Duodenal mucosa (tissue), 2 donors: ENCODE data around the gene MMP12.
"Not testable (repeated sequence)": the region's sequence is repeated elsewhere in the genome, so short reads cannot be mapped to it uniquely, and the experiment has no call there.

Source experiments
- H3K27ac ChIP-seq: one replicate; pipeline ENCODE4 v1.7.0; 2013; ENCODE audit warnings: low read depth, low read length
- H3K27me3 ChIP-seq, 2 donors: one replicate each; pipeline ENCODE4 v1.7.0; 2013; ENCODE audit warnings: low read length in 2 of 2, control low read depth in 1 of 2; ENCODE audit not compliant: insufficient read depth in 2 of 2, control insufficient read depth in 1 of 2
- H3K36me3 ChIP-seq, 2 donors: one replicate each; pipeline ENCODE4 v1.7.0; 2013; ENCODE audit warnings: low read length in 2 of 2, control low read depth in 1 of 2; ENCODE audit not compliant: insufficient read depth in 2 of 2, control insufficient read depth in 1 of 2
- H3K4me1 ChIP-seq, 2 donors: one replicate each; pipeline ENCODE4 v1.7.0; 2013; ENCODE audit warnings: low read length in 2 of 2, control low read depth in 1 of 2; ENCODE audit not compliant: insufficient read depth in 2 of 2, control insufficient read depth in 1 of 2
- H3K4me3 ChIP-seq, 2 donors: one replicate each; pipeline ENCODE4 v1.7.0; 2013; ENCODE audit warnings: low read length in 2 of 2, low read depth in 1 of 2
- H3K9ac ChIP-seq, 2 donors: one replicate each; pipeline ENCODE4 v1.7.0; 2013; ENCODE audit warnings: low read length in 2 of 2, low read depth in 1 of 2
- H3K9me3 ChIP-seq, 2 donors: one replicate each; pipeline ENCODE4 v1.7.0; 2013; ENCODE audit warnings: low read length in 2 of 2, control low read depth in 1 of 2; ENCODE audit not compliant: control insufficient read depth in 1 of 2

The MMP12 gene

DNA sequence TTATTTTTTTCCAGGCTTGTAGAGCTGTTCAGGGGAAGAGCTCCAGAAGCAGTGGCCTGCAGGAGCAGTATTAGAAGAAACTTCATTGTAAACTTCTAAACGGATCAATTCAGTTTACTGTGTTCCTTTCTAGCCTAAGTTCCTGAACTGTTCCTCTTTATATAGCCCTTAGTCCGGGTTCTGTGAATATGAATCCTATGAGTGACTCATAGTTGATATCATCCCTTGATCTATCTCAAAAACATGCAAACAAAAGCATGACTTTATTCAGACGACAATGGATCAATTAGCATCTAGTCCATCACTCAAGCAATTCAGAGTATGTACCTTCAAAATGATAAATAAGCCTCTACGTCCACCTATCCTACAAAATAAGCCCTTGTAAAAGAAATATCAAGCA, at the start of gene MMP12:
TSS of gene MMP12 (minus strand) at position 131 of the 400 bp plus-strand sequence. CDS start at position 86, 45 bp downstream.
- H3K9me3 ChIP-seq = no peaks in the 10 kb centered on the region

DNA sequence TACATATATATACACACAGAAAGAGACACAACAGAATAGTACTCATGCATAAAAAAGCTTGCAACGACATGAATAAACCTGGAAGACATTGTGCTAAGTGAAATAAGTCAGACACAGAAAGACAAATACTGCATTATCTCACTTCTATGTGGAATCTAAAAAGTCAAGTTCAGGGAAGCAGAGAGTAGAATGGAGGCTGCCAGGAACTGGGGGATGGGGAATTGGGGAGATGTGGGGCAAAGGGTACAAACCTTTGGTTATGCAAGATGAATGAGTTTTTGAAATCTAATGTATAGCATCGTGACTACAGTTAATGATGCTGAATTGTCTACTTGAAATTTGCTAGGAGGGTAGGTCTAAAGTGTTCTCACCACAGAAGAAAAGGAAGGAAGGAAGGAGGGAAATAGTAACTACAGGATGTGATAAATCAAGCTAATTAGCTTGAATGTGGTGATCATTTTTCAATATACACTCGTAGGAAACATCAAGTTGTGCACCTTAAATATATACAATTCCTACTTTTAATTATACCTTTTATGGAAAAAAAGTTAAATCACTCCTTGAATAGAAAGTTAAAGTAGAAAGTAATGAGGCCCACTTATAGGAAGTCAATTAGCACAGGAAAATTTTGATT, 46.9 kb upstream of the MMP12 start:
- Histone ChIP-seq H3K4me1 (peaks cover 18 to 24% of the 10 kb centered on the region in 2 donors), H3K9me3 (no peaks in the 10 kb centered on the region), H3K4me3 (no peak overlapping the region), H3K27me3 (no peaks in the 10 kb centered on the region), H3K36me3 (no peaks in the 10 kb centered on the region), H3K27ac (no peak overlapping the region), H3K9ac (no peak overlapping the region)

More for the DNA sequence above, at the start of gene MMP12:
- no peaks in the 10 kb centered on the region for H3K4me1 ChIP-seq
- no peak within 1 kb of the TSS for H3K4me3 ChIP-seq
- no peak within 1 kb of the TSS for H3K9ac ChIP-seq
- H3K27ac ChIP-seq = no peak within 1 kb of the TSS
- no peaks in the 10 kb centered on the region for H3K27me3 ChIP-seq
- H3K36me3 ChIP-seq = no peaks in the 10 kb centered on the region

DNA sequence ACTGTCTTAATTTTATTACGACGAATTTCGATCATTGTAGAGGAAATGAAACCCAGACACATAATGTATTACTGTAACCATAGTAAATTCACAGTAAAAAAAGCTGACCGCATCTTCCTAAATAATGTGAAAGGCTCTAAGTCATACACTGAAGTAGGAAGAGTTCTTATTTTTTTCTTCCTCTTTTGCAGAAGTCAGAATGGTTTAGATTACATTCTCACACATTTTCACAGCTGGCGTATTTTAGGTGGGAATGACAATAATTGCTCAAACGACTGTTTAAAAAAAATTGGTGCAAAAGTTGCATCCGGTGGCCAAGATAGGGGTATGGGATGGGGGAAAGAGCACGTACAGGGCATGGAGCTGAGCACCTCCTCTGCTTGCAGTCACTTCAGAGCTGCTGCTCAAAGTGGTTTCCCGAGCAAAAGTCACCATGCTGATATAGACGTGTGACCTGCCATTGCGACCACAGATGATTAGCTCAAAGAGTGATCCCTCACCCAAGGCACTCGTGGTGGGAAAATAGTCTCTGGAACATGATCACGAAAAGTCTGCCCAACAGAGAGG, 45.4 kb upstream of the MMP12 start:
- Histone ChIP-seq H3K27ac (no peak overlapping the region), H3K36me3 (no peaks in the 10 kb centered on the region)

DNA sequence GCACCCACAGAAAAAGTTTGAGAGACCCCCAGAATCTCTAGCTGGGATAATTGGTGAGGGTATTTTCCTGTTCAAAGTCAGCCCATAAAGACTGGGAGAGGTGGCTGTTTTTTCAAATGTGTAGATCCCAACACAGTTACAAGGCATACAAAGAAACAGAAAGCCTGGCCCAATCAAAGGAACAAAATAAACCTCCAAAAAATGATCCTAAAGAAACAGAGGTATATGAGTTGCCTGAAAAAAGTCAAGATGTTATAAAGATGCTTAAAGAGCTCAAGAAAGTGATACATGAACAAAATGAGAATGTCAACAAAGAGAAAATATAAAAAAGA, 40.2 kb upstream of the MMP12 start:
- Histone ChIP-seq H3K27me3 (no peaks in the 10 kb centered on the region), H3K9ac (no peak overlapping the region), H3K4me3 (no peak overlapping the region), H3K9me3 (no peaks in the 10 kb centered on the region), H3K4me1 (peaks cover 0 to 6% of the 10 kb centered on the region in 2 donors), H3K27ac (no peak overlapping the region), H3K36me3 (no peaks in the 10 kb centered on the region)

More for the DNA sequence above, 45.4 kb upstream of the MMP12 start:
- Histone ChIP-seq H3K4me1 (peaks cover 8 to 14% of the 10 kb centered on the region in 2 donors), H3K27me3 (no peaks in the 10 kb centered on the region), H3K9ac (no peak overlapping the region), H3K4me3 (no peak overlapping the region), H3K9me3 (no peaks in the 10 kb centered on the region)

DNA sequence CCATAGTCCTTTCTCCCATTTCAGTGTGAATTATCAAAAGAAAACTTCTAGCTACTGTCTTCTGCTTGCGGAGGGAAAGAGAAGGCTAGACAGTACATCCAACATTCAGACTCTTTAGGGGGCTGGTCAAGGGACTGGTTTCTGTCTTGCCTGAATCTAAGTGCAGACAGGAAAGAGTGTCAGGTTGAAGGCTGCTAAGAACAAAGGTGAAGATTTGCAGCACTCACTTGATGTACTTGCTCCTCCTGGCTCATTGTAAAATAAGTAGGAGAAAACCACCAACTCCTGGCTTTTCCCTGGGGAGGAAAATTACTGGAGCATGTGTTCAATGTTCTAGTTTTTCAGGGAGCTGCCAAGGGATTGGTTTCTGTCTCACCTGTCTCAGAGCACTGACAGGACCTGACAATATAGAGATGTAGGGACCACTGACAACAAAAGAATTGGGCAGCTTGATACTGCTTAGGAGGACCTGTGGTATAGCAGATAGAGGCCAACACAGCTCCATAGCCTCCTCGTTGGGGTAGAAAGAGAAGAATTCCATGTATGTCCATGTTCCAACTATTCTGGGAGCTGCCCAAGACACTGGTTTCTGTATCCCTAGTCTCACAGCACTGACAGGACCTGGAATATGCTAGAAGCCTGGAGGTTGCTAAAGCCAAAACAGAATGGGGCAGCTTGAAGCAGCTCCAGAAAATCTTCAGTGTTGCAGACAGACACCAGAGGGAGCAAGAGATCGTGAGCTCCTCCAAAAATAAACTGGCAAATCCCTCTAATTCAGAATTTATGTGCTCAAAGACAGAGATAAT, 39.7 kb upstream of the MMP12 start:
- Histone ChIP-seq H3K9ac (peak overlapping the region in 1 of 2 donors; percentile 23), H3K27ac (no peak overlapping the region), H3K9me3 (no peaks in the 10 kb centered on the region), H3K4me3 (no peak overlapping the region), H3K36me3 (no peaks in the 10 kb centered on the region), H3K27me3 (no peaks in the 10 kb centered on the region), H3K4me1 (peaks cover 0 to 6% of the 10 kb centered on the region in 2 donors)

DNA sequence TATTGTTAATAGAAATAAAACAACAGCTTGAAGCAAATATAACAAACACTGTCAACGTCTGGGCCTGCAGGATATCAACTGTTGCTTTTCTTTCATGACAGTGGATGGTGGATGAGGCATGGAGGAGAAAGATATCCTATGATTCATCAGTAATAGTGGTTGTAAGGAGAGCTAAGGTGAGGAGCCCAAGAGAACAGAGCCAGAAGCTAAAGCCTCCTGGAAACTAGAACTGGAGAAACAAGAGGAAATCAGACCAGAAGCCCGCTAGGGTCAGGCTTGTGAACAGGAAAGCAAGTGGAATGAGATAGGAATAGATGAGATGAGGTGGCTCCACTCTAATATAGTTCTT, 37.7 kb upstream of the MMP12 start:
- H3K27me3 ChIP-seq = no peaks in the 10 kb centered on the region
- no peaks in the 10 kb centered on the region for H3K36me3 ChIP-seq
- H3K9ac ChIP-seq = no peak overlapping the region
- no peak overlapping the region for H3K27ac ChIP-seq
- H3K9me3 ChIP-seq = no peaks in the 10 kb centered on the region
- no peak overlapping the region for H3K4me3 ChIP-seq
- H3K4me1 ChIP-seq = peaks cover 0 to 6% of the 10 kb centered on the region in 2 donors

DNA sequence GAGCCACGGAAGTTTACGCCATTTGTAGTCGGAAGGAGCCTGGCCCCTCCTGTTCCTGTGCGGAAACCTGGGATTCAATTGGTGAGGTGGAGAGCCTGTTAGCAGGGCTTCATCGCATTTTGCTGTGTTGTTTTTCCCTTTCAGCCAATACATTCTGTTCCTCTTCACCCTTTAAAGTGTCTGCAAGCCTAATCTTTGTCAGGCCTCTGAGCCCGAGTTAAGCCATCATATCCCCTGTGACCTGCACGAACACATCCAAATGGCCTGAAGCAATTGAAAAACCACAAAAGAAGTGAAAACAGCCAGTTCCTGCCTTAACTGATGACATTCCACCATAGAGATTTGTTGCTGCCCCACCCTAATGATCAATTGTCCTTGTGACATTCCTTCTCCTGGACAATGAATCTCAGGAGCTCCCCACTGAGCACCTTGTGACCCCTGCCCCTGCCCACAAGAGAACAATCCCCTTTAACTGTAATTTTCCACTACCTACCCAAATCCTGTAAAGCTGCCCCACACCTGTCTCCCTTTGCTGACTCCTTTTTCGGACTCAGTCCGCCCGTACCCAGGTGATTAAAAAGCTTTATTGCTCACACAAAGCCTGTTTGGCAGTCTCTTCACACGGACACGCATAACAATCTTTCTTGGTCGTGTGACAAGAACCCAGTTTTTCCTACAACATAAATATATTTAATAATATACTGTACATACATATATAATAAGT, 37.1 kb upstream of the MMP12 start:
- Histone ChIP-seq H3K9ac (no peak overlapping the region), H3K27ac (no peak overlapping the region), H3K36me3 (no peaks in the 10 kb centered on the region), H3K27me3 (no peaks in the 10 kb centered on the region), H3K4me3 (no peak overlapping the region), H3K4me1 (peaks cover 0 to 6% of the 10 kb centered on the region in 2 donors), H3K9me3 (no peaks in the 10 kb centered on the region)

DNA sequence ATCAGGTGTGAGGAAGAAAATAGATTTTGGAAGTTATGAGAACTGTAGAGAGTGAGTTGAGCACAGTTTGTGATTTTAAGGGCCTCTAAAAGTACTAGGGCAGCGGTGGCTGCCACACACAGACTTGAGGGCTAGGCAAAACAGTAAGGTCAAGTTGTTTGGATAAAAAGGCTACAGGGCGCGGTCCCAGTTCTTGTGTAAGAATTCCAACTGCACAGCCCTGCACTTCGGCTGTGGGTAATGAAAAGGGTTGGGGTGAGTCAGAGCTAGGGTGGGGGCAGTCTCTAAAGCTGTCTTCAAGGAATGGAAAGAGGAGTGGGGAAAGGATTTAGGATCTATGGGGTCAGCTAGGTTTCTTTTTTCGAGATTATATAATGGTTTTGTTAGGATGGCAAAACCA, 31.1 kb upstream of the MMP12 start:
- not testable (repeated sequence) for H3K9me3 ChIP-seq, H3K4me1 ChIP-seq, H3K27ac ChIP-seq, H3K27me3 ChIP-seq, H3K4me3 ChIP-seq, H3K36me3 ChIP-seq, H3K9ac ChIP-seq

DNA sequence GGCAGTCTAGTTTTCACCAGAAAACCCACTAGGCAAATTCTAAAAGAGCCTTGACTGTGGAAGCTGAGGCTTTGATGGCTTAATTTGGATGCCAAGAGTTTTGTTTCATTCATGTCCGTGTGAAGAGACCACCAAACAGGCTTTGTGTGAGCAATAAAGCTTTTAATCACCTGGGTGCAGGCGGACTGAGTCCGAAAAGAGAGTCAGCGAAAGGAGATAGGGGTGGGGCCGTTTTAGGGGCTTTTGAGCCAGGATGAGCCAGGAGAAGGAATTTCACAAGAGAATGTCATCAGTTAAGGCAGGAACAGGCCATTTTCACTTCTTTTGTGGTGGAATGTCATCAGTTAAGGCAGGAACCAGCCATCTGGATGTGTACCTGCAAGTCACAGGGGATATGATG, 29.1 kb upstream of the MMP12 start:
- H3K9ac ChIP-seq, H3K4me1 ChIP-seq, H3K9me3 ChIP-seq, H3K36me3 ChIP-seq, H3K27ac ChIP-seq, H3K4me3 ChIP-seq, H3K27me3 ChIP-seq: not testable (repeated sequence)

DNA sequence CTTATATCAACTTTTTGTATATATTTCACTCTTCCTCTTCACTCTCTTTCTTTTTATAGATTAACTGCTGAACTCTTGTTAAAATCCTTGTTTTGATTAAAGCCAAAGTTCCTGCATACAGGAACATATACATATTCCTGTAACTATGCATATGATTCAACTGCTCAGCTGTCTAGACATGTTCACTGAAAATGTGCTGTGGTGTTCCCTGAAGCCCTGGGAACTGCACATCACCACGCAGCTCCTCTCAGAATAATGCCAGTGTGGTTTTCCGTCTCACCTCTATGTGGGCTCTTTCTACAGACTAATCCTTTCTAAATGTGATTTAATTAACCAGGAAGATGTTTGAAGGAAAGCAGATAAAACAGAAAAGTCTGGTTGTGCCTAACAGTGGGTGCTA, 25.6 kb upstream of the MMP12 start:
- no peak overlapping the region for H3K4me3 ChIP-seq
- H3K27me3 ChIP-seq = no peaks in the 10 kb centered on the region
- H3K9ac ChIP-seq = no peak overlapping the region
- H3K4me1 ChIP-seq = no peaks in the 10 kb centered on the region
- peaks cover 0 to 4% of the 10 kb centered on the region in 2 donors for H3K9me3 ChIP-seq
- H3K36me3 ChIP-seq = no peaks in the 10 kb centered on the region
- no peak overlapping the region for H3K27ac ChIP-seq
